ENCODE measurements around the gene PNKD. TPM values are rescaled to one million over a fixed set of nuclear protein-coding genes. Genes with fewer than 3 reads are reported as not detected.

The PNKD gene
- total RNA-seq, 4 donors from 2014 or later, result 33.4 to 66.4 (median 49.4) TPM

- Histone ChIP-seq H3K27ac (no peak overlapping the region), H3K36me3 (no peaks in the 10 kb centered on the region), H3K4me1 (peaks cover 11% of the 10 kb centered on the region), H3K27me3 (no peaks in the 10 kb centered on the region), H3K4me3 (no peak overlapping the region), H3K9me3 (no peaks in the 10 kb centered on the region)
- 84% methylated on average over 3 of the region's 3 CpGs for WGBS
- no peak for DNase-seq (ENCODE audit: low spot score in 2 of 2)
- no peak for TF ChIP-seq CTCF (IDR thresholded peaks at IDR 0.05)
- no peak for TF ChIP-seq POLR2AphosphoS5 (IDR thresholded peaks at IDR 0.05)
- TF ChIP-seq EP300 (IDR thresholded peaks at IDR 0.05), result no peak
- no peak for TF ChIP-seq POLR2A (IDR thresholded peaks at IDR 0.05)
Observed at GRCh38 chr2:218363736-218364135, 93.4 kb downstream of the PNKD start.

- no peak overlapping the region for H3K27ac ChIP-seq
- no peak for DNase-seq (ENCODE audit: low spot score in 2 of 2)
Observed at GRCh38 chr2:218364196-218364595, 93.9 kb downstream of the PNKD start.

GRCh38 chr2:218366621-218367414, 96.5 kb downstream of the PNKD start:
- no peak for DNase-seq (ENCODE audit: low spot score in 2 of 2)
- WGBS, result 85% methylated on average over 9 of the region's 9 CpGs

More at GRCh38 chr2:218364196-218364595, 93.9 kb downstream of the PNKD start:
- Histone ChIP-seq H3K27me3 (no peaks in the 10 kb centered on the region), H3K4me1 (peaks cover 11% of the 10 kb centered on the region), H3K36me3 (no peaks in the 10 kb centered on the region), H3K4me3 (no peak overlapping the region), H3K9me3 (no peaks in the 10 kb centered on the region)
- TF ChIP-seq EP300 (IDR thresholded peaks at IDR 0.05), result no peak
- no peak for TF ChIP-seq POLR2A (IDR thresholded peaks at IDR 0.05)
- TF ChIP-seq CTCF (IDR thresholded peaks at IDR 0.05), result no peak
- TF ChIP-seq POLR2AphosphoS5 (IDR thresholded peaks at IDR 0.05), result no peak
- 85% methylated on average over 6 of the region's 6 CpGs for WGBS

GRCh38 chr2:218367415-218368149, 97.3 kb downstream of the PNKD start:
- peak overlapping the region; percentile 60 for H3K4me3 ChIP-seq
- peak overlapping the region; percentile 86 for H3K27ac ChIP-seq
- peak; percentile 93 to 96 for DNase-seq (ENCODE audit: low spot score in 2 of 2)
- H3K27me3 ChIP-seq, result no peaks in the 10 kb centered on the region
- WGBS, result 3% methylated on average over 39 of the region's 60 CpGs
- TF ChIP-seq POLR2A (IDR thresholded peaks at IDR 0.05), result peak; percentile 39 to 71
- TF ChIP-seq CTCF (IDR thresholded peaks at IDR 0.05), result no peak
- TF ChIP-seq POLR2AphosphoS5 (IDR thresholded peaks at IDR 0.05), result peak in 1 of 3 donors; percentile 20
- H3K9me3 ChIP-seq, result no peaks in the 10 kb centered on the region
- peaks cover 11% of the 10 kb centered on the region for H3K4me1 ChIP-seq
- no peaks in the 10 kb centered on the region for H3K36me3 ChIP-seq

More at GRCh38 chr2:218366621-218367414, 96.5 kb downstream of the PNKD start:
- peak overlapping the region; percentile 60 for H3K4me3 ChIP-seq
- no peaks in the 10 kb centered on the region for H3K27me3 ChIP-seq
- H3K4me1 ChIP-seq, result peaks cover 11% of the 10 kb centered on the region
- H3K36me3 ChIP-seq, result no peaks in the 10 kb centered on the region
- H3K9me3 ChIP-seq, result no peaks in the 10 kb centered on the region
- TF ChIP-seq POLR2AphosphoS5 (IDR thresholded peaks at IDR 0.05), result no peak
- TF ChIP-seq CTCF (IDR thresholded peaks at IDR 0.05), result no peak
- no peak for TF ChIP-seq EP300 (IDR thresholded peaks at IDR 0.05)
- no peak for TF ChIP-seq POLR2A (IDR thresholded peaks at IDR 0.05)
- H3K27ac ChIP-seq, result peak overlapping the region; percentile 86

- Histone ChIP-seq H3K27ac (peak overlapping the region; percentile 86), H3K36me3 (no peaks in the 10 kb centered on the region), H3K27me3 (no peaks in the 10 kb centered on the region), H3K4me3 (peak overlapping the region; percentile 60), H3K4me1 (peaks cover 11% of the 10 kb centered on the region), H3K9me3 (no peaks in the 10 kb centered on the region)
- TF ChIP-seq EP300 (IDR thresholded peaks at IDR 0.05) (no peak), POLR2A (IDR thresholded peaks at IDR 0.05) (no peak), CTCF (IDR thresholded peaks at IDR 0.05) (no peak), POLR2AphosphoS5 (IDR thresholded peaks at IDR 0.05) (no peak)
- 69% methylated on average over 20 of the region's 21 CpGs for WGBS
- no peak for DNase-seq (ENCODE audit: low spot score in 2 of 2)
Observed at GRCh38 chr2:218368150-218368528, 97.8 kb downstream of the PNKD start.

All from suprapubic skin (tissue), 4 donors.